GM12872 (cell line): ENCODE data around the gene CCAR1.

Source experiments
- TF ChIP-seq, protein P1 (sequence below): IDR thresholded peaks from 3 replicates; pipeline ENCODE4 v1.5.1; 2011; ENCODE audit warnings: low read depth, mild to moderate bottlenecking, low read length, moderate library complexity; ENCODE audit not compliant: insufficient read depth

Gene CCAR1

GRCh38 chr10:68752711-68753350, 31.8 kb downstream of the CCAR1 start:
- TF ChIP-seq, protein P1, sequence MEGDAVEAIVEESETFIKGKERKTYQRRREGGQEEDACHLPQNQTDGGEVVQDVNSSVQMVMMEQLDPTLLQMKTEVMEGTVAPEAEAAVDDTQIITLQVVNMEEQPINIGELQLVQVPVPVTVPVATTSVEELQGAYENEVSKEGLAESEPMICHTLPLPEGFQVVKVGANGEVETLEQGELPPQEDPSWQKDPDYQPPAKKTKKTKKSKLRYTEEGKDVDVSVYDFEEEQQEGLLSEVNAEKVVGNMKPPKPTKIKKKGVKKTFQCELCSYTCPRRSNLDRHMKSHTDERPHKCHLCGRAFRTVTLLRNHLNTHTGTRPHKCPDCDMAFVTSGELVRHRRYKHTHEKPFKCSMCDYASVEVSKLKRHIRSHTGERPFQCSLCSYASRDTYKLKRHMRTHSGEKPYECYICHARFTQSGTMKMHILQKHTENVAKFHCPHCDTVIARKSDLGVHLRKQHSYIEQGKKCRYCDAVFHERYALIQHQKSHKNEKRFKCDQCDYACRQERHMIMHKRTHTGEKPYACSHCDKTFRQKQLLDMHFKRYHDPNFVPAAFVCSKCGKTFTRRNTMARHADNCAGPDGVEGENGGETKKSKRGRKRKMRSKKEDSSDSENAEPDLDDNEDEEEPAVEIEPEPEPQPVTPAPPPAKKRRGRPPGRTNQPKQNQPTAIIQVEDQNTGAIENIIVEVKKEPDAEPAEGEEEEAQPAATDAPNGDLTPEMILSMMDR: no peak

- TF ChIP-seq, protein P1: no peak
Measured at GRCh38 chr10:68756246-68756645, 35.2 kb downstream of the CCAR1 start.

DNA sequence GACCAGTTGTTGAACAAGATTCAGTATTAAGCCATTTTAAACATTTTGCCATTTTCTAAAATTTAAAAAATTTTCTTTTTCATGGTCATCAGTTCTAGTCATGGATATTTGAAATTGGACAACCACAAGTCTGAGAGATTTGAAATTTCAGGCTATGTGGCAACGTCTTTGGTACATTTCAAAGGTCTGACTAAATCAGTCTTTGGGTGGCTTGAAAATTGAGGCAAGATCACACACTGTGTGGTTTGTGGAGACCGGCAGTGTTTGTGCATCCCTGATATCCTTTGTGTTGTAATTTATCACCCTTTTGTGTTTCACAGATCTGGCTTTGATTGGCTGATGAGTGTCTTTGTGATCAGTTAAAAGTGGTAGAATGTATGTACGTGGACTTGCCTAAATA, 35.7 kb downstream of the CCAR1 start:
- TF ChIP-seq, protein P1: no peak

DNA sequence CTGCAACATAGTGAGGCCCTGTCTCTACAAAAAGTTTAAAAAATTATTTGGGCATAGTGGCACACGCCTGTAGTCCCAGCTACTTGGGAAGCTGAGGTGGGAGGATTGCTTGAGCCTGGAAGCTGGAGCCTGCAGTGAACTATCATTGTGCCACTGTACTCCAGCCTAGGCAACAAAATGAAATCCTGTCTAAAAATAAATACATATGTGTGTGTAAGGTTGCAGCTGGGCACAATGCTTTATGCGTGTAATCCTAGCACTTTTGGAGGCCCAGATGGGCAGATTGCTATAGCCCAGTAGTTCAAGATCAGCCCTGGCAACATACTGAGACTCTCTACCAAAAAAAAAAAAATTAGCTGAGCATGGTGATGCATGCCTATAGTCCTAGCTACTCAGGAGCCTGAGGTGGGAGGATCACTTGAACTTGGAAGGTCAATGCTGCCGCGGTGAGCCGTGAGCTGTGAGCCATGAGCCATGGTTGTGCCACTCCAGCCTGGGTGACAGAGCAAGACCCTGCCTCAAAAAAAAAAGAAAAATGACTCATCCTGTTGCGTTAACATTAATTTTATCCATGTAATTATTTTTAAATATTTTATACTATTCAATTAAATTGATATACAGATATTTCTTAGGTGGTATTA, 38.3 kb downstream of the CCAR1 start:
- TF ChIP-seq, protein P1: no peak

DNA sequence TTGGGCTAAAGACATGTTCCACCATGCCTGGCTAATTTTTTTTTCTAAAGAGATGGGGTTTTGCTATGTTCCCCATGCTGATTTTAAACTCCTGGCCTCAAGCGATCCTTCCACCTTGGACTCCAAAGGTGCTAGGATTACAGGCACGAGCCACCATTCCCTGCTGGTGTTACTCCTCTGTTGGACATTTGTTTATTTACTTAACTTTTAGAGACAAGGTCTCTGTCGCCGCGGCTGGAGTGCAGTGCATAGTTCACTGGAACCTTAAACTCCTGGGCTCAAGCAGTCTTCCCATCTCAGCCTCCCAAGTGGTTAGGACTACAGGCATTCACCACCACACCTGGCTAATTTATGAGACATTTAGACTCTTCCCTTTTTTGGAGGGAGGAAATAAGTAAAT, 38.9 kb downstream of the CCAR1 start:
- TF ChIP-seq, protein P1: no peak

- TF ChIP-seq, protein P1: no peak
Measured at GRCh38 chr10:68781613-68782574, 60.9 kb downstream of the CCAR1 start.

- TF ChIP-seq, protein P1: no peak
Measured at GRCh38 chr10:68784476-68784875, 63.4 kb downstream of the CCAR1 start.
